Amygdala (tissue), 56 donors: ENCODE data around the gene TIMM23B.
A peak's percentile ranks its signal among the peaks of the same experiment; 100 is the strongest.
"Not testable (repeated sequence)": the region's sequence is repeated elsewhere in the genome, so short reads cannot be mapped to it uniquely, and the experiment has no call there.

Experiments
- DNase-seq, 56 donors: peaks; one replicate each; lab custom pipeline; 2025; lab: John Stamatoyannopoulos, UW

Gene TIMM23B

GRCh38 chr10:49972094-49972493, 30.2 kb downstream of the TIMM23B start:
- DNase-seq = not testable (repeated sequence)

DNA sequence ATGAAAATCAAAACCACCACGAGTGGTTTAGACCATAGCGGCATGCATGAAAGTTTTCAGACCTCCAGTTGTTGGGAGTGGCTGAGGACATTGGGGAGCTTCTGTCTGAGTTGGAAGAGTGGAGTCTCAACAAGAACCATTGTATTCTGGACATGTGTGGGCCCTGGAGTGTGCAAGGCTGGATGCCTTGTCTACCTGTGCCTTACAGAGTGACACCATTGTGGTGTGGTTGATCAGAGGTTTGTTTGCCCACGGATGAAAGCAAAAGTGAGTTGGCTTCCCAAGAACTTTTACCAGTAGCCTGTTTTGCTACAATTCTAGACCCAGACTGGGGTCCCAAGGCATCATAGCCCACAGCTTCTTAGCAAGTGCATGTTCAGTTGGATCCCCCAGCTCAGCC, 35.9 kb downstream of the TIMM23B start:
- DNase-seq = not testable (repeated sequence)

- not testable (repeated sequence) for DNase-seq
Observed at GRCh38 chr10:49987207-49987606, 45.4 kb downstream of the TIMM23B start.

- DNase-seq = not testable (repeated sequence)
Observed at GRCh38 chr10:49988376-49988775, 46.5 kb downstream of the TIMM23B start, which contains the start of gene AGAP6. Gene AGAP6, plus strand, starts transcription at chr10:49988406. Its CDS starts 310 bp downstream, at chr10:49988716.

DNA sequence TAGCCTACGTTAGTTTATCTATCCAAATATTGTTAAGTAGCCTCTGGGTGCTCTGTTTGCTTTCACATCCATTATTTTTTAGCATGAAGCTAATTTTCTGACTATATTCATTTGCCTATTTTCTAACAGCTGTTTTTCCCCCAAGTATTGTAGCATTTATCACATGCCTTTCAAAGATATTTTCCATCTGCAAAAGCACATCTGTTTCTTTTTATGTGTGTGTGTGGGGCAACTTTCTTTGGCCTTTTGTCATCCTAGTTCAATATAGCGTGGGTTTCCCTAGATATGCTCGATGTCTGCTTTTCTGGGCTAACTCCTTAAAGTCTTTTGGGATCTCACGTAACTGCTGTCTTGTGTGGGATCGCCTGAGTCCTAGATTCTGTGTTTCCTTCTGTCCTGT, 53.5 kb downstream of the TIMM23B start:
- DNase-seq = not testable (repeated sequence)

- DNase-seq = not testable (repeated sequence)
Observed at GRCh38 chr10:50014024-50014423, 72.2 kb downstream of the TIMM23B start.

DNA sequence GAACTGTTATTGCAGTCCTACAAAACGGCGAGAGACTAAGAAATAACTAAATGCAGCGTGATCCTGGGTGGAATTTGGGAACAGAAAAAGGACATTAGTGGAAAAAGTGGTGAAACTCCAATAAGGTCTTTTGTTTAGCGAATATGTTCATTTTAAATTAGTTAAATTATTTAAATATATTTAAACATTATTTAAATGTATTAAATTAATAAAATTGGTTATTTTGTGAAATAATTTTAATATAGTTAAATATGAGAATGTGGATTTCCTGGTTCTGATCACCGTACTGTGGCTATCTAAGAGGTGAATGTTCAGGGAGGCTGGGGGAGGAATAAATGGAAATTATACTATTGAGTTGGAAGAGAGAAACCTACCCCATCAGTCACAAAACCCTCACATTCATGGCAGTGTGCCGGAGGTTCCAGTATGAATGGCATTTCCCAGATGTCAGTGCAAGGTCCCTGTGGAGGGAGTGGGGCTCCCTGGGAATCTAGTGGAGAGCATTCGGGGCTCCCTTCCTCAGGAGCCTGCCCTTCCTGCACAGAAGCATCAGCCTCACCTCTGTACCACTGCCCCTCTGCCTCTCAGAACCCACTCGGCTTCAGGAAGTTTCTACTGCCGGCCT, 73.9 kb downstream of the TIMM23B start:
- DNase-seq = not testable (repeated sequence)

DNA sequence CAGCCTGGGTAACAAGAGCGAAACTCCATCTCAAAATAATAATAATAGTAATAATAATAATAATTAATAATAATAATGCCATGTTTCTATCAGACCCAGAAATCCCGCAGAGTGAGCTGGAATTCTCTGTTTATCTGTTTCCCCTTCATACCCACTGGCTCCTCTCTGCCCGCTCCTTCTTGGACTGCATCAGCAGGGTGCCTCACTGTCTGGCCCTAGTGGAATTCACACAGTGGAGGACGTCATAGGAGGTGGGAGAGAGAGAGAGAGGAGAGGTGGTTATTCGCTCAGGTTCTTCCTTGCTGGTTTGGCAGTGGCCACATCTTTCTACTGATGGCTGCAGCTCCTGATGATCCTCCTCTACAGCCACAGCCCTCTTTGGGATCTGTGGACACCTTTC, 75.1 kb downstream of the TIMM23B start:
- DNase-seq = not testable (repeated sequence)

DNA sequence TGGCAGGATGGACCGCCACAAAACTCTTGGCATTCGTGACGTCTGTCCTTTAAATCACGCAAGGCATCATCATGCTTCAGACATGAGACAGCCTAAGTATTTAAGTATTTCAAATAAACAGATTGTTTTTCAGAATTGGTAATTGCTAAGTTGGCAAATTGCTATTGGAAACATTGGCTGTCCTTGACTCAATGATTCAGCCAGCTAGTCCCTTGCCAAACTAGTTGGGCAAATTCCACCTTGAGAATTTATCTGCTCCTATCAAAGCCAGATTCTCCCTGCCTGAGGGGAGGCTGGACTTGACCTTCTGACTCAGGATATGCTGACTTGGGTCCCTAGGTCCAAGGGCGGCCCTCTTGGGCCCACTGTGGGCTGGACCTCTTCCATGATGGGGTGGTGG, 75.8 kb downstream of the TIMM23B start:
- not testable (repeated sequence) for DNase-seq

DNA sequence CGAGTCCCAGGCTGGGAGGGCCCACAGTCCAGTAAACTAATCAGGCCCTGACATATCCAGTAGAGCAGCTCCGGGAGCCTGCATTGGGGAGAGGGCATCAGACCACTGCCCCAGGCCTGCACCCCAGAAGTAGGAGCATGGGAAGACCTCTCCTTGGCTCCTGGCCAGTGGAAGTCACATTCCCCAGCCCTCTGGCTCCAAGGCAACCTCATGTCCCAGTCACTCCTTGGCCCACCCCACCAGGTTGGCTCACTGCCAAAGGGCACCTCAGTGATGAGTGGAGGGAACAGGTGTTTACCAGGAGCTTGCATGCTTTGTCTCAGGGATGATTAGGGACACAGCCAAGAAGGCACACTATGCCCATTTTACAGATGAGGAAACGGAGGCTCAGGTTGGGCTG, 77.4 kb downstream of the TIMM23B start:
- peak in 1 of 56 donors; percentile 21 for DNase-seq

- DNase-seq = not testable (repeated sequence)
Observed at GRCh38 chr10:50020451-50021024, 78.7 kb downstream of the TIMM23B start.

GRCh38 chr10:50021646-50022045, 79.8 kb downstream of the TIMM23B start:
- DNase-seq = no peak
